Peyer's patch (tissue), 4 donors: ENCODE measurements around the gene SGPL1. TPM values are rescaled to one million over a fixed set of nuclear protein-coding genes. Genes with fewer than 3 reads are reported as not detected.
A peak's percentile ranks its signal among the peaks of the same experiment; 100 is the strongest.

ENCODE experiments used
- DNase-seq, 3 donors: peaks; one replicate each; pipeline ENCODE4 v3.0.0-alpha.2; 2017 to 2019
- H3K27ac ChIP-seq, 4 donors: fragments of 200-600 bp; sonication (generic); one replicate each; pipeline ENCODE4 v1.5.1; 2016 to 2019
- H3K27me3 ChIP-seq, 2 donors: fragments of 200-600 bp; sonication (generic); one replicate each; pipeline ENCODE4 v1.5.1; 2019
- H3K36me3 ChIP-seq, 3 donors: fragments of 200-600 bp; sonication (generic); one replicate each; pipeline ENCODE4 v1.5.1; 2016 to 2019
- H3K4me1 ChIP-seq, 4 donors: fragments of 200-600 bp; sonication (generic); one replicate each; pipeline ENCODE4 v1.5.1; 2016 to 2019
- H3K4me3 ChIP-seq, 4 donors: fragments of 200-600 bp; sonication (generic); 1 replicate in 3 of 4; 2 replicates in 1 of 4; pipeline ENCODE4 v1.5.1; 2016 to 2019; ENCODE audit warnings: mild to moderate bottlenecking in 1 of 4
- H3K9me3 ChIP-seq, 4 donors: fragments of 200-600 bp; sonication (generic); one replicate each; pipeline ENCODE4 v1.5.1; 2016 to 2019; ENCODE audit warnings: mild to moderate bottlenecking in 1 of 4
- CTCF ChIP-seq, 6 experiments: fragments of 450-650 bp in 4 of 6; fragments of 200-600 bp in 2 of 6; sonication (generic) in 1 of 6; IDR thresholded peaks; one replicate each; pipeline ENCODE4 v1.5.1; 2017 to 2019; ENCODE audit warnings: antibody characterized with exemption in 6 of 6, mild to moderate bottlenecking in 3 of 6, moderate library complexity in 1 of 6
- POLR2A ChIP-seq, 2 donors: fragments of 450-650 bp; IDR thresholded peaks; one replicate each; pipeline ENCODE4 v1.5.1; 2017; ENCODE audit warnings: antibody characterized with exemption in 2 of 2, mild to moderate bottlenecking in 2 of 2, moderate library complexity in 2 of 2
- total RNA-seq, 4 donors: library from RNA; depleted of rRNA; stranded (reverse); fragments of >200 nt; gene quantifications; one replicate each; pipeline ENCODE4 v1.1.0, GENCODE V29; 2016

Gene SGPL1
- total RNA-seq, 4 donors from 2014 or later, result 31.4 to 101 (median 82.1) TPM

GRCh38 chr10:70925377-70926225 lies 109.9 kb downstream of the SGPL1 start:
- H3K27ac ChIP-seq, result no peak overlapping the region
- H3K4me3 ChIP-seq, result no peak overlapping the region
- H3K36me3 ChIP-seq, result no peaks in the 10 kb centered on the region
- peak; percentile 21 to 69 (median 60) for DNase-seq
- TF ChIP-seq CTCF (IDR thresholded peaks at IDR 0.05) (peak; percentile 61 to 87 (median 82)), POLR2A (IDR thresholded peaks at IDR 0.05) (no peak)
- no peaks in the 10 kb centered on the region for H3K27me3 ChIP-seq
- H3K4me1 ChIP-seq, result peaks cover 0 to 4% (median 0%) of the 10 kb centered on the region in 4 donors
- no peaks in the 10 kb centered on the region for H3K9me3 ChIP-seq

DNA sequence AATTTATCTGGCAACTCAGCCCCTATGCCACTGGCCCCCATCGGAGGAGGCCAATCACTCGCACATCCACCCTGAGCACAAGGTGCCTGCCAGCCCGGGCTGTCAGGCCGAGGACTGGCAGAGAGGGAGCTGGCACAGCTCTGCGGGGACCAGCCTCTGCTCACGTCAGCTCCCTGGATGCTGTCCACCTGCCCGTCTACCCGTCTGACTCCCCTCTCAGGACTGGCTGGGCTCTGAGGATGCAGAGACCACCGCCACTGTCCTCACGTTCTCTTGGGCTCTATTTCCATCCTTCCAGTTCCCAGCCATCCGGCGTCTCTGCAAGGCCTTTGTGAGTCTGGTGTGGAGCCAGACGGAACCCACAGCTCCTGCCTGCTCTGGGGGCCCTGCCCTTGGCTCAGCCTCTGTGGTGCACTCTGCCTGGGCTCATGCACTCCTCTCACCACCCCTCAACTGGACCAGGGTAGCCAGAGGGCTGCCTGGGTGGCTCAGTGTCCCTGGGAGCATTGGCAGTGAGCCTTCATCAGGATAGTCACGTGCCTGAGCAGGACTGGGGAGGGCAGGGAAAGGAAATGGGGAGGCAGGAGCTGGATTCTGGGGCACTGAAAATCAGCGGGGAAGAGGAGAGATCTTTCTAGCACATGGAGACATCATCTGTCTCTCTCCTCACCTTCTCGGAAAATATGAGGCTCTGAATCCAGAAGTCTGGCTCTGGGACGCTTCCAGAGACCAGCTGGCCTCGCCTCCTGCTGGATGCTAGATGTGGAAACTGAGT lies 110.7 kb downstream of the SGPL1 start:
- TF ChIP-seq POLR2A (IDR thresholded peaks at IDR 0.05) (no peak), CTCF (IDR thresholded peaks at IDR 0.05) (no peak)
- Histone ChIP-seq H3K4me3 (no peak overlapping the region), H3K27me3 (no peaks in the 10 kb centered on the region), H3K27ac (no peak overlapping the region), H3K9me3 (no peaks in the 10 kb centered on the region), H3K36me3 (no peaks in the 10 kb centered on the region), H3K4me1 (peaks cover 0 to 4% (median 0%) of the 10 kb centered on the region in 4 donors)
- no peak for DNase-seq

DNA sequence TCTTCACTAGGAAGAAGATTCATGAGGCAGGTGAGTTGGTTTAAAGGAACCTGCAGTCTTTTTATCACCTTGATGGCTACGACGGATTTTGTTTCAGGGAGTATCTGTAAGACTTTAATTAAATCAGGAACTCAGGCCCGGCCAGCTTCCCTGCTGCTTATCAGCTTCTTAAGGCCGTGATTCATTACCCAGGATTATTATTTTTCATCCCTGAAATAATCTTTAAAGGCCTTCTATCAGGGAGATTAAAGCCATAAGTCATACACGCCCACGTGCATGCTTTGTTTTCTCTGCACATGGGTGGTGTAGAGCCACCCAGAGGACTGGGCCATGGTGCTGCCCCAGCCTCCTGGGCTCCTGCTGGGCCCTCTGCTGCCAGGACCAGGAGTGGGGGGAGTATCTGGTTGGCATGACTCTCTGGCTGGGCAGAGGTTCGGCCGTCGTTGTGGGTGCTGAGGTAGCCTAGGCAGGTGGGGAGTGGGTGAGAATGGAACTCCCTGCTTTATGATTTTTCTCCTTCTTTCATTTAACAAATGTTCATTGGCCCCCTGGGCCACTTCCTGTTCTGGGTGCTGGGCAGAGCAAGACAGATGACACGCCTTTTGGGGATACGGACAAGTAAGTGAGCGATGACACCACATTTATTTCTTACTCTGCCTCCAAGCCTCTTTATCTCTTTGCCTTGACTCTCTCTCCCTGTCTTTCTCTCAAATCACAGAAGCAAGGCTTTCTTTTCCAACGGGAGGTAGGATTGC lies 111.6 kb downstream of the SGPL1 start:
- no peak for TF ChIP-seq CTCF (IDR thresholded peaks at IDR 0.05)
- no peak for TF ChIP-seq POLR2A (IDR thresholded peaks at IDR 0.05)
- Histone ChIP-seq H3K27ac (no peak overlapping the region), H3K27me3 (no peaks in the 10 kb centered on the region), H3K4me1 (peaks cover 0 to 4% (median 0%) of the 10 kb centered on the region in 4 donors), H3K36me3 (no peaks in the 10 kb centered on the region), H3K9me3 (no peaks in the 10 kb centered on the region), H3K4me3 (no peak overlapping the region)
- no peak for DNase-seq

DNA sequence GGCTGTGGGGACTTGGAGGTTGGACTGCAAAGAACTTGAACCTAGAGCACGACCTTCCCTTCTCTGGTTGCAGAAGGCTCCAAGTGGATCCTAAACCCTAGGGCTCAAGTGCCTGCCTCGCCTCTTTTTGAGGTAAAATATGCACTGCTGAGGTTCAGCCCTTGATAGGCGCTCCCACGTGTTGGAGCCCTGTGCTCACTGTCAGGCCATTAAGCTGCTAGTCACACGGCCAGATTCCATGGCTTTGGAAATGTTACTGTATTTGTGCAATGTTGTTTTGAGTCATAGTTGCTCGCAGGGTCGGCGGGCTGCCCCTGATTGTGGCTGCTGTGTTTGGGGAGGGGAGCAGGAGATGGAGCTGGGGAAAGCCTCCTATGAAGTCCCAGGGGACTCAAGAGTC lies 112.4 kb downstream of the SGPL1 start:
- Histone ChIP-seq H3K36me3 (no peaks in the 10 kb centered on the region), H3K9me3 (no peaks in the 10 kb centered on the region), H3K4me3 (no peak overlapping the region), H3K27me3 (no peaks in the 10 kb centered on the region), H3K27ac (no peak overlapping the region), H3K4me1 (peaks cover 0 to 4% (median 0%) of the 10 kb centered on the region in 4 donors)
- DNase-seq, result no peak
- TF ChIP-seq POLR2A (IDR thresholded peaks at IDR 0.05) (no peak), CTCF (IDR thresholded peaks at IDR 0.05) (no peak)

DNA sequence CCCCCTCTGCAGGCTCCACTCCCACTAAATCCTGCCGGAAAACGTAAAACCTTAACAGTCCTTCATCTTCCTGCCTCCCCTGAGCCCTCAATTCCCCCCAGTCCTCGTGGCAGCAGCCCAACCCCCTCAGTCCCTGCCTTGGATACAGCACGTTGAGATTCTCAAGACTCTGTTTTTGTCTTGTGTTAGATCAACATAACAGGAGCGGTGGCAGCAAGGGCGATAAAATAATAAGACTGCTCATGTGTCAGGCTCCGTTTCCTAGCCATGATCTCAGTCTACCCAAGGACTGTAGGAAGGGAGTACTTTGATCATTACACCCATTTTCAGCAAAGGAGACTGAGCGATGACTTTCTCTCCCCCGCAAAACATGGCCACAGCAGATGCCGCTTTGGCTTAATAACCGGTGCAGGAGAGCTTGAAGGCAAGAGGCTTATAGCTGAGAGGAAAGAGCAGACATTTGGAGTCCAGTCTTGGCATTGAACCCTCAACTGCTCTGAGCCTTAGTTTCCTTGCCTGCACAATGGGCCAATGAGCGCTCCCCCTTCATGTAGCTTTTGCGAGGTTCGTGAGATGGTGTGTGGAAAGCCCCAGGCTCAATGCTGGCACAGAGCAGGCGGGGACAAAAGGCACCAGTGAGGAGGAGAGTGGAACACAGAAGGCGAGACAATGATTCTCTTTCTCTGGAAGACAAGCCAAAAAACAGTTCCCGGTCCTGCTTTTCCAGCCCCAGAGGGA lies 114.7 kb downstream of the SGPL1 start:
- Histone ChIP-seq H3K9me3 (no peaks in the 10 kb centered on the region), H3K4me1 (peaks cover 0 to 2% (median 0%) of the 10 kb centered on the region in 4 donors), H3K27ac (no peak overlapping the region)

More for the DNA sequence above, 114.7 kb downstream of the SGPL1 start:
- DNase-seq, result no peak
- H3K36me3 ChIP-seq, result no peaks in the 10 kb centered on the region
- H3K4me3 ChIP-seq, result no peak overlapping the region
- no peak for TF ChIP-seq POLR2A (IDR thresholded peaks at IDR 0.05)
- TF ChIP-seq CTCF (IDR thresholded peaks at IDR 0.05), result no peak
- no peaks in the 10 kb centered on the region for H3K27me3 ChIP-seq
